HG02678 (cell line): ENCODE data around the gene VPS11.

Experiments
- ATAC-seq: cut with Tn5 transposase; IDR thresholded peaks from one replicate; pipeline ENCODE4 v1.9.1; 2021; ENCODE audit warnings: mild to moderate bottlenecking, moderate library complexity; ENCODE audit not compliant: unreplicated experiment

VPS11 gene

GRCh38 chr11:119078675-119079420 lies 11.2 kb downstream of the VPS11 start:
- no peak for ATAC-seq

- no peak for ATAC-seq
These were observed 14.2 kb downstream of the VPS11 start for GRCh38 chr11:119081682-119082260.

GRCh38 chr11:119084663-119085436 lies 17.2 kb downstream of the VPS11 start, which contains the start of gene HMBS:
TSS of gene HMBS (plus strand) at chr11:119084881. CDS start at chr11:119085034, 153 bp downstream.
- peak; percentile 94 for ATAC-seq

- peak; percentile 10 for ATAC-seq
These were observed 17.8 kb downstream of the VPS11 start for GRCh38 chr11:119085437-119085847.

- no peak for ATAC-seq
These were observed 19.5 kb downstream of the VPS11 start for GRCh38 chr11:119087123-119087522.

- no peak for ATAC-seq
These were observed 20.2 kb downstream of the VPS11 start for GRCh38 chr11:119087747-119088241.

- ATAC-seq, result no peak
These were observed 20.8 kb downstream of the VPS11 start for GRCh38 chr11:119088406-119088805.

GRCh38 chr11:119089319-119089718 lies 21.7 kb downstream of the VPS11 start:
- ATAC-seq, result no peak

GRCh38 chr11:119091178-119091577 lies 23.6 kb downstream of the VPS11 start:
- no peak for ATAC-seq

GRCh38 chr11:119091966-119092879 lies 24.6 kb downstream of the VPS11 start:
- ATAC-seq, result no peak

GRCh38 chr11:119092880-119093842 lies 25.5 kb downstream of the VPS11 start:
- no peak for ATAC-seq

- peak; percentile 1 for ATAC-seq
These were observed 26.6 kb downstream of the VPS11 start for GRCh38 chr11:119093942-119094815.

- ATAC-seq, result peak; percentile 38
These were observed 27.1 kb downstream of the VPS11 start for GRCh38 chr11:119094816-119095065.

GRCh38 chr11:119095066-119095880 lies 27.7 kb downstream of the VPS11 start:
- peak; percentile 87 for ATAC-seq

GRCh38 chr11:119099711-119100110 lies 32.1 kb downstream of the VPS11 start:
- ATAC-seq, result no peak

GRCh38 chr11:119100246-119100970 lies 32.8 kb downstream of the VPS11 start:
- ATAC-seq, result no peak
